Pancreas (tissue), 10 donors: Measurements from ENCODE around the gene TLNRD1. TPM values are rescaled to one million over a fixed set of nuclear protein-coding genes. Genes with fewer than 3 reads are reported as not detected.
"Not testable (repeated sequence)": the region's sequence is repeated elsewhere in the genome, so short reads cannot be mapped to it uniquely, and the experiment has no call there.

Experiments used
- ATAC-seq, 4 donors: fragments of 200-7000 bp; cut with Tn5 transposase; one replicate each; pipeline versions ENCODE4 v1.8.0 to v1.9.1; 2020; ENCODE audit warnings: mild to moderate bottlenecking in 4 of 4, moderate library complexity in 4 of 4
- DNase-seq, 6 donors: peaks; one replicate each; pipeline ENCODE4 v3.0.0-alpha.2; 2020
- FAIRE-seq: peaks from 2 replicates; lab custom pipeline; 2012; peaks lifted over from hg19 to GRCh38; lab: Jason Lieb, UNC
- H3K27ac ChIP-seq, 4 donors: fragments of 200-600 bp; sonication (generic); 1 replicate in 3 of 4; 2 replicates in 1 of 4; pipeline versions ENCODE4 v1.5.0 to v1.8.0; 2020
- H3K27me3 ChIP-seq, 4 donors: fragments of 200-600 bp; one replicate each; pipeline ENCODE4 v1.8.0; 2021
- H3K36me3 ChIP-seq, 3 donors: fragments of 200-600 bp; sonication (generic) in 1 of 3; one replicate each; pipeline versions ENCODE4 v1.5.0 to v1.8.0; 2020 to 2021
- H3K4me1 ChIP-seq, 3 donors: fragments of 200-600 bp; one replicate each; pipeline ENCODE4 v1.8.0; 2021
- H3K4me3 ChIP-seq, 4 donors: fragments of 200-600 bp; sonication (generic) in 2 of 4; one replicate each; pipeline versions ENCODE4 v1.5.0 to v1.8.0; 2020 to 2021
- H3K9me3 ChIP-seq, 4 donors: fragments of 200-600 bp; one replicate each; pipeline ENCODE4 v1.8.0; 2021
- CTCF ChIP-seq, 4 donors: fragments of 200-600 bp; sonication (generic) in 3 of 4; IDR thresholded peaks; one replicate each; pipeline versions ENCODE4 v1.5.0 to v1.8.0; 2021; ENCODE audit warnings: antibody characterized with exemption in 4 of 4
- whole genome bisulfite sequencing, 2 donors: extraction: QIAGEN DNeasy Blood & Tissue Kit; methylation state at CpG; one replicate each; pipeline ENCODE4 v1.1.7; 2013; 5-methylcytosine and 5-hydroxymethylcytosine counted together
- intact Hi-C, 3 donors: fragments of 100-400 bp; cut with DNase I; formaldehyde crosslinking; loops; one replicate each; pipeline versions ENCODE4 v1.11.1 to v1.14.2; 2022
- polyA plus RNA-seq, 2 donors: library from polyadenylated mRNA; stranded (reverse); fragments of 200-250 nt; gene quantifications; one replicate each; pipeline ENCODE4 v1.2.3, GENCODE V29; 2013
- total RNA-seq, 6 donors: library from RNA; stranded (reverse); fragmentation: NEBNext Ultra II Directional in 4 of 6; extraction: Animal tissue kit (Norgen Biotek cat#: 25700) in 4 of 6; gene quantifications; one replicate each; pipeline versions ENCODE4 v1.2.1 to v1.2.4, GENCODE V29; 2021 to 2023
- donor health status: healthy with polysubstance abuse.
- donor health status: DM: no; HTN: no; CAD: no; lungs with moderate emphysema.
- donor health status: DM: no; HTN: no; CAD: no.
- donor health status: control.
- donor health status: control.
- donor health status: Bipolar disorder and iron deficiency.
- donor health status: DM: yes; HTN: yes; CAD: no.
- donor health status: DM: no; HTN: no; CAD: no.
- donor health status: DM: no; HTN: no; CAD: no.
- donor health status: DM: yes; HTN: yes; CAD: no.

Gene TLNRD1
- total RNA-seq: 10 to 100 TPM in 3 of 6 donors, 1 to 10 TPM in 3; 7.8 to 13.5 (median 10.0) TPM
- 1 to 10 TPM; 3.1 to 4.4 TPM for polyA plus RNA-seq

- FAIRE-seq: no peak
- peak; percentile 89 to 94 (median 92) for DNase-seq
- 0 to 1% methylated on average over 59 to 66 of the region's 66 CpGs for WGBS, 2 donors
- Histone ChIP-seq H3K27ac (peak within 1 kb of the TSS; percentile 96 to 99 (median 97)), H3K27me3 (no peaks in the 10 kb centered on the region), H3K36me3 (no peaks in the 10 kb centered on the region), H3K4me3 (peak within 1 kb of the TSS; percentile 89 to 98 (median 92)), H3K9me3 (no peaks in the 10 kb centered on the region), H3K4me1 (peaks cover 4 to 28% (median 10%) of the 10 kb centered on the region in 3 donors)
- no peak for TF ChIP-seq CTCF (IDR thresholded peaks at IDR 0.05)
- intact Hi-C loops: no loop called here
- peak; percentile 83 to 88 (median 84) for ATAC-seq
Observed at GRCh38 chr15:81000624-81001151, at the start of gene TLNRD1. TSS of gene TLNRD1 (plus strand) at chr15:81000923. CDS start at chr15:81002272, 1,349 bp downstream.

- ATAC-seq (no peak), FAIRE-seq (no peak), DNase-seq (no peak)
- Histone ChIP-seq H3K4me1 (no peaks in the 10 kb centered on the region), H3K27ac (no peak overlapping the region), H3K27me3 (no peaks in the 10 kb centered on the region), H3K36me3 (peaks cover 0 to 42% (median 3%) of the 10 kb centered on the region in 3 donors), H3K9me3 (no peaks in the 10 kb centered on the region), H3K4me3 (no peak overlapping the region)
- no peak for TF ChIP-seq CTCF (IDR thresholded peaks at IDR 0.05)
- intact Hi-C loops: no loop called here
- WGBS, 2 donors: 68 to 72% methylated on average over 5 of the region's 5 CpGs
Observed at GRCh38 chr15:80951941-80952340, 48.8 kb upstream of the TLNRD1 start.

GRCh38 chr15:80953001-80953952 lies 47.4 kb upstream of the TLNRD1 start:
- intact Hi-C loops: no loop called here
- Histone ChIP-seq H3K36me3 (peaks cover 0 to 36% (median 3%) of the 10 kb centered on the region in 3 donors), H3K4me3 (no peak overlapping the region), H3K27me3 (no peaks in the 10 kb centered on the region), H3K27ac (no peak overlapping the region), H3K4me1 (no peaks in the 10 kb centered on the region), H3K9me3 (no peaks in the 10 kb centered on the region)
- DNase-seq: no peak
- no peak for TF ChIP-seq CTCF (IDR thresholded peaks at IDR 0.05)
- FAIRE-seq: no peak
- no peak for ATAC-seq
- 93 to 96% methylated on average over 12 of the region's 12 CpGs for WGBS, 2 donors

- peaks cover 0 to 27% (median 0%) of the 10 kb centered on the region in 3 donors for H3K36me3 ChIP-seq
- DNase-seq (no peak), FAIRE-seq (no peak), ATAC-seq (no peak)
- H3K4me1 ChIP-seq: no peaks in the 10 kb centered on the region
- intact Hi-C loops: no loop called here
- no peaks in the 10 kb centered on the region for H3K27me3 ChIP-seq
- H3K4me3 ChIP-seq: no peak overlapping the region
- no peak for TF ChIP-seq CTCF (IDR thresholded peaks at IDR 0.05)
- H3K9me3 ChIP-seq: no peaks in the 10 kb centered on the region
- 96% methylated on average over 9 of the region's 9 CpGs for WGBS, 2 donors
- H3K27ac ChIP-seq: no peak overlapping the region
Observed at GRCh38 chr15:80953953-80954778, 46.6 kb upstream of the TLNRD1 start.

- 95% methylated on average over 19 of the region's 19 CpGs for WGBS, 2 donors
- FAIRE-seq, DNase-seq: not testable (repeated sequence)
Observed at GRCh38 chr15:80955571-80956452, 44.9 kb upstream of the TLNRD1 start.

More at GRCh38 chr15:80955571-80956452, 44.9 kb upstream of the TLNRD1 start:
- H3K9me3 ChIP-seq, H3K4me3 ChIP-seq, H3K27ac ChIP-seq, H3K4me1 ChIP-seq, intact Hi-C loops, H3K27me3 ChIP-seq: not testable (repeated sequence)
- peak in 2 of 4 donors; percentile 42 to 52 for ATAC-seq
- H3K36me3 ChIP-seq: peaks cover 0 to 12% (median 0%) of the 10 kb centered on the region in 3 donors
